Diencephalon (tissue), 1 donor: ENCODE results near the gene LYPD6B. TPM values are rescaled to one million over a fixed set of nuclear protein-coding genes. Genes with fewer than 3 reads are reported as not detected.

Experiments
- total RNA-seq: library from RNA; depleted of rRNA; stranded (reverse); fragments of >200 nt; gene quantifications from one replicate; pipeline ENCODE4 v1.2.3, GENCODE V29; 2014

The LYPD6B gene, protein sequence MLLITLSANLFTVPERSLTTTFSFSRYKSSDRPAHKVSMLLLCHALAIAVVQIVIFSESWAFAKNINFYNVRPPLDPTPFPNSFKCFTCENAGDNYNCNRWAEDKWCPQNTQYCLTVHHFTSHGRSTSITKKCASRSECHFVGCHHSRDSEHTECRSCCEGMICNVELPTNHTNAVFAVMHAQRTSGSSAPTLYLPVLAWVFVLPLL
- 5.8 TPM for total RNA-seq

DNA sequence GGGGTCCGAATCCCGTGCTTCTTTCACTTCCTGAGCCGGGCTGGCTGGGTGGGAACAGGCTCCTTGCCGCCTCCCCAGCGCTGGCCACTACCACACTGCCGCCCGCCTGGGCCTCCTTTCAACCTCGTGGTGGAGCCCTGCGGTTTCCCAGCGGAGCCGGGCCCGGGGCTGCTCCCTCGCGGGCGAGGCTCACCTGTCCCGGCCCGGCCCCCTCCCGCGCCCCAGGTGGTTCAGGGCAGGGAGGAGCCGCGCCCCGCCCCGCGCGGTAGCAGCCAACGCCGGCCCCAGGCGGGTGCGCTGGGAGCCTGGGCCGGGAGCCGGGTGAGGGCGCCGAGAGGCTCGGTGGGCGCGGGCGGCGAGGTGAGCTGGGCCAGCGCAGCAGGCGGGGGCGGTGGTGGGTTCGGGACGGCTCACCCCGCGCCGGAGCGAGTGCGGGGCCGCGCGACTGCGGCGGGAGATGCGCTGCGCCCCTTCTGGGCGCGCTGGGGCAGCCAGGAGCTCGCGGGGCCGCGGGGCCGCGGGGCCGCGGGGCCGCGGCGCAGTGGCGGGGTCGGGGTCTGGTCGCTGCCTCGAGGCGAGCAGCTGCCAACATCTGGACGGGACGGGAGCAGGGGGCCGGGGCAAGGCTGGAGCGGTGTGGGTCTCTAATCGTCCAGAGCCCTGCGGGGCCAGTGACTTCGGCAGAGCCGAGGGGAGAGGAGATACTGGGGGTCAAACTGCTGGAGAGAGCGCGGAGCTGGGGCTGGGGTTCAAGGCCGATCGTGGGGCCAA lies at the start of gene LYPD6B:
Gene LYPD6B, plus strand, starts transcription at position 258 of the 771 bp plus-strand sequence. CDS start 92,250 bp downstream, outside the sequence.

Other genes with a start within 250 kb of the LYPD6B start
- 421 TPM for gene KIF5C, start 163.5 kb upstream of the LYPD6B start, total RNA-seq